HG03135 (cell line): ENCODE results near the gene POLD4.

Source experiments
- ATAC-seq: cut with Tn5 transposase; IDR thresholded peaks from one replicate; pipeline ENCODE4 v1.9.1; 2021; ENCODE audit warnings: mild to moderate bottlenecking, moderate library complexity; ENCODE audit not compliant: unreplicated experiment

Gene POLD4

GRCh38 chr11:67317888-67318555 is 35.3 kb downstream of the POLD4 start:
- ATAC-seq: peak; percentile 6

DNA sequence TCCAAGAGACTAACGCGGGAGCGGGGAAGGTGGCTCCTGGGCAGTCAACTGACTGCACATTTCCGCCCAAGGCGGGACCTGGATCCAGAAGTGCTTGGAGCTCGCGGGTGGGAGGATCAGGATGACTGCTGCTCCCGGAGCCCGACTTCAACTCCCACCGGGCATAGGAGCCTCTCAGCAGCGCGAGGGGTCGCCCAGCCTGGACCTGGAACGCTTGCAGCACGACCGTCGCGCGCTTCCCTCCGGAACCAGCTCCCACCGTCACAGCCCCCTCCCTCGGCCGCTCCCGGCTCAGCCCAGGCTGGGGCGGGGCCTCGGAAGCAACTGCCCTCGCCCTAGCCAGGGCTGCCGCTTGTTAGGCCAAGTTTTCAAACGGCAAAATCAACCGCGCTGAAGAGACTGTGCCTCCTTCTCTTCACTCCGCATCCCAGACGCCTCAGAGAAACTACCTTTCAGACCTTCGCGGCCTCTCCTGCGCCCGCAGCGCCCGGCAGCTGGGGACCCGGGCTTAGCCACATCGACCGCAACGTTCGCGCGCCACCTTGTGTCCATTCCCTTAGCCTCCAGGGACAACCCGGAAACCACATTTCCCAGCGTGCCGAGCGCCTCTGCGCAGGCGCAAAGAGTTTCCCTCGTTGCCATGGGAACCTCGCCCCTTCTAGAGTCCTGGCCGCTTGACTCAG is 36.0 kb downstream of the POLD4 start:
- peak; percentile 80 for ATAC-seq

- no peak for ATAC-seq
These were observed 36.5 kb downstream of the POLD4 start for GRCh38 chr11:67316882-67317204.

DNA sequence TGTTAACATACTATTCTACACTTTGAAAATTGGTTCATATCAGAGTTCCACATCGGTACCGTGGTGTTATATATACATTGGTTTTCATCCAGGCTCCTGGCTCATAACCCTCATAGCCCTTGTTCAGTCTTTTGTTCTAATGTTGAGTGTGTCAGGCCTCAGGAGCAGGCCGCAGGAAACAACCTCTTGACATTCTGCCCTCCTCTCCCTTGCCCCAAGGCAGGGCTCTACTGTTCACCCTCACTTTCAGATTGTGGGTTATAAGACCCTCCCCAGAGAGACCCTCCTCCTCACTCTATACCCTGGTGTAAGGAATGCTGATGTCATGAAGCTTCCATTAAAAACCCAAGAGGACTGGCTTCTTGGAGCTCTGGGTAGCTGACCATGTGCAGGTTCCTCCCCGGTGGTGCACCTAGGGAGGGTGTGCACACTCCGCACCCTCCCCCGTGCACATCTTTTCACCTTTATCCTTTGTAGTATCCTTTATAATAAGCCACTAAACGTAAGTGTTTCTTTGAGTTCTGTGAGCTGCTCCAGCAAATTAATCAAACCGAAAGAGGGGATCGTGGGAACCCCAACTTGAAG is 37.9 kb downstream of the POLD4 start:
- no peak for ATAC-seq

GRCh38 chr11:67314218-67314617 is 39.1 kb downstream of the POLD4 start:
- ATAC-seq: no peak

DNA sequence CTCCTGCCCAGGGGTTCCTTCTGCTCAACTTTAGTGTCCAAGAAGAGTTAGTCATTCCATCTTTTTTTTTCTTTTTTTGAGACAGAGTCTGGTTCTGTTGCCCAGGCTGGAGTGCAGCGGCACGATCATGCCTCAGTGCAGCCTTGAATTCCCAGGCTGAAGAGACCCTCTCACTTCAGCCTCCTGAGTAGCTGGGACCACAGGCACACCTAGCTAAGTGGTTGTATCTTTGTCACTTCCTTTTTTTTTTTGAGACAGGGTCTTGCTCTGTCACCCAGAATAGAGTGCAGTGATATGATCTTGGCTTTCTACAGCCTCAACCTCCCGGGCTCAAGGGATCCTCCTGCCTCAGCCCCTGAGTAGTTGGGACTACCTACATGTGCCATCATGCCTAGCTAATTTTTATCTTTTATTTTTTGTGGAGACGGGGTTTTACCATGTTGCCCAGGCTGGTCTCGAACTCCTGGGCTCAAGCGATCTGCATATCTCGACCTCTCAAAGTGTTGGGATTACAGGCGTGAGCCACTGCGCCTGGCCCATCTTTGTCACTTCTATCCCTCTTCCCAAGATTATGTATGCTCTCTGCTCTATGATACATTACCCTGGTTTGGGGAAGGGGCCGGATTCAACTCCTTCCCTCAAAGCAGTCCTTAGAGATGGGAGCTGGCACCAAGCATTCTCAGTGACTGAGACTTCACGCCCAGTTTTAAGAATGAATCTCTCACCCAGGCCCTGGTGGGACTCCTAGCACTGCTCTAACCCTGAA is 40.0 kb downstream of the POLD4 start:
- no peak for ATAC-seq

DNA sequence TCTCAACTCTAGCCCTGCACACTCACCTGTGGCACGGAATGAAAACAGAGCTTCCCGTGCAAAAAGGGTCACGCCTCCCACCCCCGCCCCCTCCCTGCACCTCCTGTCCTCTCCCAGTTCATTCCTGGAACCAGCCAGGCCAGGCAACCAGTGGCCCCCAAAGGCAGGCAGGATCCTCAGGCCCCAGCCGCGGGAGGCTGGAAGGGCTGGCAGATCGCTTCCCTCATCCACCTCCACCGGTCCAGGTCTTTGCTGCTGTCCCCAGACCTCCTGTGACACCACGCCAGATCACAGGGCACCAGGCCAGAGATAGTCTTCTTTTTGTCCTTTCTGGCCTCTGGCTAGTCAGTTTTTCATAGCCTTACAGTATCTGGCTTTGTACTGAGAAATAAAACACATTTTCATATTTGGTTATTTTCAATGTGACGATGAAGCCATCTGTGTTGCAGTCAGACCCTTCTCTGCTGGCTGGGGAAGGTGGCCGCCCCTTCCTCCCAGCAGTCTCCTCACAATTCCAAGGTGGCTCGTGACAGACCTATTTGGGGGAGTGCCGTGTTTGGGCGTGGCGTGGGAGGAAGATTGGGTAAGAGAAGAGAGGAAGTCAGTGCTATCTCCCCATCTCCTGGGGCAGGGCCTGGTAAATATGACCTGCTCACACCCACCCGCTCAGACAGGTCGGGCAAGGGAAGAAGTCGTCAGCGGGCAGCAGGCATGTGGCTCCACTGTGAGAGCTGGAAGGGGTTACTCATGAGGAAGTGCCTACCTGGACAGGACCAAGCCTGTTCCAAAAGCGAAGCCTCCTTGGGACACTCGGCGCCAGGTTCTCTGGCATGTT is 40.9 kb downstream of the POLD4 start:
- ATAC-seq: no peak

- ATAC-seq: no peak
These were observed 41.7 kb downstream of the POLD4 start for GRCh38 chr11:67311556-67312082.

DNA sequence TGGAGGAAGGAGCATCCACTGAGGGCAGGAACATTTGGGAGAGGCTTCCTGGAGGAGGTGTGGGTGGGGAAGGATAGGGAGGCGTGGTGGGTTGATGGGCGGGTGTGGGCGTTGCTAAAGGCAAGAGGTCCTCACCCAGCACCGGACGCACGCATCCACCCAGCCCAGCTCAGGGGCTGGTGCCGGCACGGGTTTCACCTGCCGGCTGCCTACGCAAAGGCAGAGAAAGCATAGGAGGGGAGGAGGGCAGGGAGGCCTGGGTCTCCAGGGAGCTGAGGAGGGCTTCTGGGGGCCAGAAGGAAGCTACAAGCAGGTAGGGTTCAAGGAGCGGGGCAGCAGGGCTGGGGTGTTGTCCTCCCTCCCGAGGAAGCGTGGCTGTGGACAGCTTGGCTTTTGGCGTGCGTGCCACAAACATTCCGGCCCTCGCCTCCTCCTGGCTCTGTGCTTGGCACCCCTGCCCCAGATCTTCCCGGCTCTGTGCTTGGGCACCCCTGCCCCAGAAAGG is 42.2 kb downstream of the POLD4 start:
- ATAC-seq: no peak

DNA sequence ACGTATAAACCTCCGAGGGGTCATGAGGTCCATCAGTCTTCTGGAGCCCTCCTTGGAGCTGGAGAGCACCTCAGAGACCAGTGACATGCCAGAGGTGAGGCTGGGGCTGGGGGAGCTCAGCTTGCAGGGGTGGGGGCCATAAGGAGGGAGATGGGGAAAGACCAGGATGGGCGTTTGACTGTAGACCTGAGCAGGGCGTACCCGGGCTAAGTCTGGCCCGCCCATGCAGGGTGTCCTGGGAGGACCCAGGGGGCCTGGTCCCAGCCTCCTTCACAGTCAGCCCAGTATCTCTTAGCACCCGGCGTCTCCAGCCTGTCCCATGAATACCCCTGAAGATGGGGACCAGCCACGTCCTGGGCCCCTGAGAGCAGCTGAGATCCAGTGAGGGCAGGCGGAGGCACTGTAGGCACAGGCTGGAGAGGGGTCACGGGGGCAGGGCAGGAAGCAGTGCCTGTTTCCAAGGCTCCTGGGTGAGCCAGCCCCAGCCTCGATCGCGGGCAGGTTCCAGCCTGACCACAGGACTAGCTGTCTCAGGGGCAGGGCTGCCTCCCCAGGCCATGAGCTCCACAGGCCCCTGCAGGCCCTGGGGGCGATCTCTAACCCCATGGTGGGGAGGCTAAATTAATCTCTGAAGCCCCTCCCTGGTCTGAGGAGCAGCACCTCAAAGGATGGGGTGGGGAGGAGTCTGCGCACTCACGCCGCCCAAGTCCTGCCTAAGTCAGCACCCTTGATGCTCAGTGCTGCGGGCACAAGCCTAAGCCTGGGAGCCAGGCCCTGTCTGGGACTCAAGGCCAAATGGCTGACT is 42.9 kb downstream of the POLD4 start:
- no peak for ATAC-seq

DNA sequence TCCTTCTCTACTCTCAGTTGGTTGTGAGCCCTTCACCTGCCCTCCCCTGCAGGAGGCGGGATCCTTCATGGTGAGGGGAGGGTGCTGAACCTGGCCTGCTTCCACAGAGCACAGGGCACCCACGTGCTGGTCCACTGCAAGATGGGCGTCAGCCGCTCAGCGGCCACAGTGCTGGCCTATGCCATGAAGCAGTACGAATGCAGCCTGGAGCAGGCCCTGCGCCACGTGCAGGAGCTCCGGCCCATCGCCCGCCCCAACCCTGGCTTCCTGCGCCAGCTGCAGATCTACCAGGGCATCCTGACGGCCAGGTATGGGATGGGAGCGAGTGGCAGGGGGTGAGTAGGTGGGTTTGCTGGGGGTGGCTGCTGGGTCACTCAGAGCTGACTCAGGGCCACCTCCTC is 43.7 kb downstream of the POLD4 start:
- ATAC-seq: no peak

- ATAC-seq: no peak
These were observed 44.2 kb downstream of the POLD4 start for GRCh38 chr11:67309166-67309565.

DNA sequence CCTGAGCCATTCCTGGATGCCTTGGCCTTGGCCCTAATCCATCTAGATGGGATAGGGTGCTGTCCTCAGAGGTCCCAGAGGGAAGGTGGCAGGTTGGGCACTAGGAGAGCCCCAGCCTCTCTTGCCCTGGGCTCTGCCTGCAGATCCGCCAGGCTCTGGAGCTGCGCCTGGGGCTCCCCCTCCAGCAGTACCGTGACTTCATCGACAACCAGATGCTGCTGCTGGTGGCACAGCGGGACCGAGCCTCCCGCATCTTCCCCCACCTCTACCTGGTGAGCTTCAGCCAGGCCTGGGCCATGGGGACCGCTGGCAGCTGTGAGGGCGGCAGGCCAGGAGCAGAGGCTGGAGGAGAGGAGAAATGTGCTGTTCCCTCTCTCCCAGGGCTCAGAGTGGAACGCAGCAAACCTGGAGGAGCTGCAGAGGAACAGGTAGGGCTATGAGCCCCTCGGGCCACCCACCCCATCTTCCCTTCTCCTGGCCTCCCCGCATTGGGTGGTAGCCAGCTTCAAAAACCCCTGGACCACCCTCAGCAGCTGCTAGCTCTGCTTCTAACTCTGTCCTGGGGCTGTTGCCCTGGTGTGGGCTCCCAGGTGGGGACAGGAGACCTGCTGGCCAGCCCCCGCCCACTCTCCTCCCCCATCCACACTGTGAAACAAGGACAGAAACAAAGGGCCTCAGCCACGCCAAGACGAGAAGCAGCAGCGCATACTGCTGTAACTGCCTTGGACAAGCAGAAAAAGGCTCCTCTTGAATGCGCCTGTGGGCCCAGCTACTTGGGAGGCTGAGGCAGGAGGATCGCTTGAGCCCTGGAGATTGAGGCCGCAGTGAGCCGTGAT is 45.1 kb downstream of the POLD4 start:
- no peak for ATAC-seq

DNA sequence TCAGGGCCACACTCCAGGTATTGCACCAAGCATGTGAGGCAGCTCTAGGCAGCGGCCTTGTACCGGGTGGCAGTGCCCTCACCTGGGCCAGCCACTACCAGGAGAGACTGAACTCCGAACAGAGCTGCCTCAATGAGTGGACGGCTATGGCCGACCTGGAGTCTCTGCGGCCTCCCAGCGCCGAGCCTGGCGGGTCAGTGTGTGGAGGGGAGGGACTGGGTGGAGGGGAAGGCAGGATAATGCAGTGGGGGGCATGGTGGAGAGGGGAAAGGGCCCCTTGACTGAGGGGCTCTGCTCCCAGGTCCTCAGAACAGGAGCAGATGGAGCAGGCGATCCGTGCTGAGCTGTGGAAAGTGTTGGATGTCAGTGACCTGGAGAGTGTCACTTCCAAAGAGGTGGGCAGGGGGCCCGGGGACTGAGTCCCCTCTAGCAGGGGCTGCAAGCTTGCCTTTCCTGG is 45.8 kb downstream of the POLD4 start:
- no peak for ATAC-seq

DNA sequence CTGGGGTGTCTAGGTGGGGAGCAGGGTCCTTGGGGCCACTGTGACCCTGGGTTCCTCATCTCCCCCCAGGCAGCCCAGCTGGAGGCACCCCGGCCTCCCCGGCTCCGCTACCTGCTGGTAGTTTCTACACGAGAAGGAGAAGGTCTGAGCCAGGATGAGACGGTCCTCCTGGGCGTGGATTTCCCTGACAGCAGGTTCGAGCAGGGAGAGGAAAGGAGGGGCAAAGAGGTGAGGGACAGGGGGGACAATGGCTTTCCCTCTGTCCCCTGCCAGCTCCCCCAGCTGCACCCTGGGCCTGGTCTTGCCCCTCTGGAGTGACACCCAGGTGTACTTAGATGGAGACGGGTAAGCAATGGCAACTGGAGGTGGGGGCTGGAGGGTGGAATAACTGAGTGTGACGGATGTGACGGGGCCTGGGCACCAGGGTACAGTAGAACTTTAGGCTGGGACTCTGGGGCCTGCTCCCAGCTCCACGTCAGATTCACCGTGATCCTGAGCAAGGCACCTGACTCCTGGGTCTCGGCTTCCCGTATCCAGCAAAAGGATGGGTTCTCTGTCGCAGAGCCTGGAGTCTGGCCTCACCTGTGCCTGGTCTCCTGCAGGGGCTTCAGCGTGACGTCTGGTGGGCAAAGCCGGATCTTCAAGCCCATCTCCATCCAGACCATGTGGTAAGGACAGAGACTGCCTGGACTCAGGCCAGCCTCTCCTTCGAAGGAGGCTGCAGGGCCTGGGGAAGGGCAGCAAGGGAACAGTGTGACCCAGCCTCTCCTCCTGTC is 46.4 kb downstream of the POLD4 start:
- ATAC-seq: no peak

GRCh38 chr11:67304511-67305113 is 48.7 kb downstream of the POLD4 start:
- ATAC-seq: no peak

DNA sequence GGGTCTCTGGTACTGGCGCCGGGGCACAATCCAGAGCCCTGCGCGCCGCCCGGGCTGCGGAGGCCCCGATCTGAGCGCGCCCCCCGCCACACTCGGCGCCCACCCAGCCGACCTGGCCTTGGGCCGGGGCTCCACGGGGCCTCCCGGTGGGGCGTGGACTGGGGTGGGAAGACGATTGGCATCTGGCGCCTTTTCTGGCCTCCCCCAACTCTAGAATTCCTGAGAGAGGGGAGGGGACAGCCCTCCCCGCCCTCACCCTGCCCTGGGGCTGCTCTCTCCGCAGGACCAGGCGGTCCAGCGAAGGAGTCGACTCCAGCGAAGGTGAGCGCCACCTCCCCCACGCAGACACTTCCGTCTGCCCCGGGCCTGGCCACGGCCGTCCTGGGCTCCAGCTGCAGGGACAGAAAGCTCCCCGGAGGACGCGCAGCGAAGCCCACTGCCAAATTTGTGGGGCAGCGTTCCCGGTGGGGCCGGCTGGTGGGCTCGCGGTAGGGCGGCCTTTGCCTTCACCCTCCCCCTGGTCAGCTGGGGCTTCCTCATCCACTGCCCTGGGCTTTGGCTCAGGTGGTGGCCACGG is 49.4 kb downstream of the POLD4 start:
- ATAC-seq: no peak
